Measurements from ENCODE around the gene TMA16. TPM values are rescaled to one million over a fixed set of nuclear protein-coding genes. Genes with fewer than 3 reads are reported as not detected.

Gene TMA16
- total and polyA plus RNA-seq, 2 of the 13 experiments (the other 11 are each of a cell fraction or from before 2014, with no cell fraction given) = 8.1 to 52.5 TPM

GRCh38 chr4:163489929-163490328 is 4.6 kb upstream of the TMA16 start:
- intact Hi-C loops (cut with micrococcal nuclease; ENCODE audit: unreplicated experiment) = no loop called here
- DNase-seq (ENCODE audit: low spot score) (no peak), ATAC-seq (no peak), FAIRE-seq (no peak)
- ChIA-PET CTCF (ENCODE audit: low intra/inter-chr PET ratio, low total read pairs) (no interaction called here), POLR2A (no interaction called here)
- peaks cover under 1% of the 10 kb centered on the region for H3K79me2 ChIP-seq (ENCODE audit: insufficient read depth, low read length)
- BruUV-seq (replicated peaks) = no TSS peak
- H3K9ac ChIP-seq (ENCODE audit: insufficient read depth, low read depth, low read length) = no peak overlapping the region
- no peaks in the 10 kb centered on the region for H3K36me3 ChIP-seq (replicated peaks in 1 of 2; ENCODE audit: control insufficient read depth in 1 of 2, insufficient read depth in 2 of 2, low read length in 2 of 2)
- no peak overlapping the region for H3K4me3 ChIP-seq (replicated peaks in 1 of 3; ENCODE audit: insufficient read depth in 1 of 3, low read depth in 2 of 3, low read length in 3 of 3)
- H4K20me1 ChIP-seq (ENCODE audit: insufficient read depth, low read length) = no peaks in the 10 kb centered on the region
- H3K27ac ChIP-seq (ENCODE audit: extremely low read length, insufficient read depth, low read length) = no peak overlapping the region
- WGBS (ENCODE audit: low lambda C conversion rate) = 4% methylated on average over 1 of the region's 1 CpG
- H3K27me3 ChIP-seq (ENCODE audit: control insufficient read depth in 1 of 2, insufficient read depth in 2 of 2, low read length in 2 of 2) = peaks cover 0 to under 1% of the 10 kb centered on the region in 2 experiments; a peak in 1 of 5 replicates
- no peaks in the 10 kb centered on the region for H3K9me3 ChIP-seq (ENCODE audit: low read length)
- H3K4me2 ChIP-seq (ENCODE audit: low read depth, low read length) = no peak overlapping the region
- H2AFZ ChIP-seq (ENCODE audit: low read length) = no peak overlapping the region
- in situ Hi-C loops (cut with HindIII; ENCODE audit: extremely low pct_ligation_motif_present, low pct_unique_long_range_greater_than_20kb) = no loop called here
- TF ChIP-seq ZMYM2 (CRISPR knock-in tag; IDR thresholded peaks at IDR 0.05) (no peak), HOXA3 (CRISPR knock-in tag; IDR thresholded peaks at IDR 0.05) (no peak), ZSCAN9 (CRISPR knock-in tag; IDR thresholded peaks at IDR 0.05; ENCODE audit: borderline replicate concordance) (no peak), SIX4 (CRISPR knock-in tag; IDR thresholded peaks at IDR 0.05) (no peak), ZNF772 (CRISPR knock-in tag; IDR thresholded peaks at IDR 0.05) (no peak), PCBP2 (optimal IDR thresholded peaks at IDR 0.05; ENCODE audit: low read depth, low read length, poor library complexity, severe bottlenecking) (no peak), DDIT3 (CRISPR knock-in tag; IDR thresholded peaks at IDR 0.05) (no peak), ZNF484 (CRISPR knock-in tag; IDR thresholded peaks at IDR 0.05; ENCODE audit: borderline replicate concordance, low read depth) (no peak), ZSCAN22 (CRISPR knock-in tag; IDR thresholded peaks at IDR 0.05) (no peak), ARID4A (CRISPR knock-in tag; IDR thresholded peaks at IDR 0.05; ENCODE audit: borderline replicate concordance) (no peak), TBX2 (CRISPR knock-in tag; IDR thresholded peaks at IDR 0.05; ENCODE audit: borderline replicate concordance) (no peak), ZNF574 (CRISPR knock-in tag; IDR thresholded peaks at IDR 0.05) (no peak), STAT5B (CRISPR knock-in tag; IDR thresholded peaks at IDR 0.05) (no peak)
- H3K4me1 ChIP-seq (ENCODE audit: insufficient read depth, low read length) = no peaks in the 10 kb centered on the region

Data from HepG2 (cell line).